Tongue (tissue), 2 donors: ENCODE data around the gene MRPL12. TPM values are rescaled to one million over a fixed set of nuclear protein-coding genes. Genes with fewer than 3 reads are reported as not detected.
A peak's percentile ranks its signal among the peaks of the same experiment; 100 is the strongest.
"Not testable (repeated sequence)": the region's sequence is repeated elsewhere in the genome, so short reads cannot be mapped to it uniquely, and the experiment has no call there.

Experiments
- DNase-seq: peaks from one replicate; pipeline ENCODE4 v3.0.0-alpha.2; 2015
- total RNA-seq: library from RNA; depleted of rRNA; stranded (reverse); fragments of >200 nt; gene quantifications from one replicate; pipeline ENCODE4 v1.2.3, GENCODE V29; 2014

MRPL12 gene
- total RNA-seq: 12.2 TPM

DNA sequence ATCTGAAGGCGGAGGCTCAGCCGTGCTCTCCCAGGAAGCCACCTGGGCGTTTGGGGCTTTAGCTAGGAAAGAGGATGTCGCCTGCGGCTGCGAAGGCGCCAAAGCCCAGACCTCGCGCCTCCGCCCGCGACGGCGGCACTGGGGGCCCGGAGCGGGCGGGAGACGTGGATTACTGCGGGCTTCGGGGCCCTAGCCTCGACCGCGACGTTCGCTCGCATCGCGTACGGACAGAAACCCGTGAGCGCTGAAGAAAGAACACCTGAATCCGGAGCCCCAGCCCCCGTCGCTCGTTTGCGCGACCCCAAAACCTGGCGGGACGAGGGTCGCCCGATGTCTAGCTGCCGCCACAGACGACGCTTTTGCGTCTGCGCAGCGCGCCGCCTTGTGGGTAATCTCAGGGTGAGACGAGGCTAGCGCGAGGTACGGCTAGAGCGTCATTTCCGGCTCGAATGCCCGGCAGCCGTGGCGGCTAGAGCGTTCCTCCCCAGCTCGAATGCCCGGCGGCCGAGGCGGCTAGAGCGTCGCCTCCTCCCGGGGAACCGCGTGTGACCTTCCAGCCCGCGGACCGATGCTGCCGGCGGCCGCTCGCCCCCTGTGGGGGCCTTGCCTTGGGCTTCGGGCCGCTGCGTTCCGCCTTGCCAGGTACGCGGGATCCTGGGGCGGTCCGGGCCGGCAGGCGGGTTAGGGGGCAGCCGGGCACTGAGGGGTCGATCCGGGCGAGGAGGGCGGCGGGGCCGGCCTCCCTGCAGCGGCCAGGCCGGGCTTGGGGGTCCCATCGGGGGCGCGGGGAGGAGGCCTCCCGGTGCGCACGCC is at the start of gene MRPL12:
TSS of gene MRPL12 (plus strand) at position 434 of the 813 bp plus-strand sequence. CDS start at position 569, 135 bp downstream.
- DNase-seq: peak; percentile 98

DNA sequence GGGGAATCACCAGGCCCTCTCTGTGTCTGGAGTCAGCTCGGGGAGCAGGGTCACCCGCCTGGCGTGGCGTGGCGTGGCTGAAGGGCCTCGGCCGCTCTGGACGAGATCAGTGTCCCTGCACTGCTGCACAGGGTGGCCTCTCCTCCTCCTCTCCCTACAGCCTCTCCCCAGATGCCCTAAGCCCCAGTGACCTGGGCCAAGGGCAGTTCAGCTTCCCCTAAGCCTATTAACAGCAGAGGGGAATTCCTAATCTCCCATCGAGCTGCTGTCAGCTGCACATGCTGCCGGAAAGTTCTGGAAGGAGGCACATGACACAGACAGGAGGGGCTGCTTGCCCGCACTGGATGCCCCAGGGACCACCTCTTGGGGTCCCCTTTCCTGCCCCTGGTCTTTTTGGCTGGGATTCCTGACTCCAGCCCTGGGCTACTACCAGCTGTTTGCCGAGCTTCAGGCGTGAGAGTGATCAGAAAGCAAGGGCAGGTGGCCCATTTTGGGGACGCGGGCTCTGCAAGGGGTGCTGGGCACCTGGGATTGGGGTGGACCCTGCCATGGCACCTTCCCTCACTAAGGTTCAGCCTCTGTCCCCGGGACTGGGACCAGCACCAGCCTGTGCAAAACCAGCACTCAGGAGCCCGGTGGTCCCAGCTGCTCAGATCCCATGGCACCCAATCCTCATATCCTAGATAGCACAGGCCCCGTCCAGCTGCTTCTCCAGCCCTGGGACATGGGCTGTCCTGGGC is 47.6 kb upstream of the MRPL12 start:
- DNase-seq: no peak

DNA sequence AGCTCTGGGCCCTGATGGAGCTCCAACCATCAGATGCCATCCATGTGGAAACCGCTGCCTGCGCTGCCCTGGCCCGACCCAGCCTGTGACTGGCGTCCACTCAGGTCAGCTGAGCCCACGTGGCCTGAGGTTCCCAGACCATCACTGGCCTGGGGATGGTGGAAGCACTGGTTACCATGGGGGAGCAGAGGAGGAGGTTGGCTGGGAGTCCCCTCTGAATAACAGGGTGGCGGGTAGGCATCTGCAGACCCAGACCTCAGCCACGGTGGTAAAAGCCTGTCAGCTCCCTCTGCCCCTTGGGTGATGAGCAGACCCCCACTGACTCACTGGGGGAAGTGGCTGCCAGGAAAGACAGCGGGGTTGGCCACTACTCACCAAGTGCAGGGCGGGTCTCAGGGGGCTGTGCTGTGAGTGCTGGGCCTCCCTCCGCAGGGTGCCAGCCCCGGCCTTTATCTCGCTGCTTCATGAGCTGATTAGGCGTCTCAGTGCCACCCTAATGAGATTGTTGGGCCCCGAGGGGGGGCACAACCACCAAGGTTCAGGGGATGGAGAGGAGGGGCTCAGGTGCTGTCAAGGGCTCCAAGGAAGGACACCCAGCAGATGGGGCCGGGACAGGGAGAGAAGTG is 46.9 kb upstream of the MRPL12 start, which contains the start of gene PDE6G:
TSS of gene PDE6G (minus strand) at position 425 of the 626 bp plus-strand sequence. CDS start 3,237 bp downstream, outside the sequence.
- no peak for DNase-seq

DNA sequence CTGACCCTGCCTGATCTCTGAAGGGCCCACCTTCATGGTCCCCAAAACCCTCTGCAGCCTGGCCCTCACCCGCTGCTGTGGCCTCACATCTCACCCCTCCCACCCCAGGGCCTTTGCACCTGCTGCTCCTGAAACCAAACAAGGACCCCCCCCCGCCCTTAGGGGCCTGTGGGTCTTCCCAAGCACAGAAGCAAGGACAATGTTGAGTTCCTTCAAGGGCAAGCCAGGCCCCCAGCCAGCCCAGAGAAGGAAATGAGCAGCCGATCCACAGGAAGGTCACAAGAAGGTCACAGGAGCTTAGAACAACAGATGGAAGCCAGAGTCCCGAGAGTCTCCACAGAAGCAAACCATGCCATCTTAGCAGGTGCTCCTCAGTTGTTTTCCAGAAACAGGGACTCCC is 46.3 kb upstream of the MRPL12 start:
- no peak for DNase-seq

DNA sequence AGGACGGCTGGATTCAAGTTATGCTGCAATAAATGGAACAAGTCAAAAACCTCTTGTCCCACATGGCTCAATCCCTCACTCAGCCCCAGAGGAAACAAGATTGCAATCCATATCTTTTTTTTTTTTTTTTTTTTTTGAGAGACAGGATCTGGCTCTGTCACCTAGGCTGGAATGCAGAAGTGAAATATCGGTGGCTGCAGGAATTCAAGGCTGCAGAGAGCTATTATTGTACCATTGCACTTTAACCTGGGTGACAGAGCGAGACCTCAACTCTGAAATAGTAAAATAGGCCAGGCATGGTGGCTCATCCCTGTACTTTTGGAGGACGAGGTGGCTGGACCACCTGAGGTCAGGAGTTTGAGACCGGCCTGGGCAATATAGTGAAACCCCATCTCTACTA is 44.1 kb upstream of the MRPL12 start:
- DNase-seq: no peak

DNA sequence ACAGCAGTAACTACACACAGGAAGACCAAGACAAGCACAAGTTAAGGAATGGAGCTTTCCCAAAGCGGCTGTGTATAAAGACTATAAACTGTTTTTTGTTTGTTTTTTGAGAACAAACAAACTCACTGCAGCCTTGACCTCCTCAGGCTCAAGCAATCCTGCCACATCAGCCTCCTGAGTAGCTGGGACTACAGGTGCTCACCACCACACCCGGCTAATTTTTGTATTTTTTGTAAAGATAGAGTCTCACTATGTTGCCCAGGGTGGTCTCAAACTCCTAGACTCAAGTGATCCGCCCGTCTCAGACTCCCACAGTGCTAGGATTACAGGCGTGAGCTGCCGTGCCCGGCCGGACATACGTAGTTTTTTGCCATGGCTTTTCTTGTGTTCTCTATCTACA is 42.7 kb upstream of the MRPL12 start:
- no peak for DNase-seq

DNA sequence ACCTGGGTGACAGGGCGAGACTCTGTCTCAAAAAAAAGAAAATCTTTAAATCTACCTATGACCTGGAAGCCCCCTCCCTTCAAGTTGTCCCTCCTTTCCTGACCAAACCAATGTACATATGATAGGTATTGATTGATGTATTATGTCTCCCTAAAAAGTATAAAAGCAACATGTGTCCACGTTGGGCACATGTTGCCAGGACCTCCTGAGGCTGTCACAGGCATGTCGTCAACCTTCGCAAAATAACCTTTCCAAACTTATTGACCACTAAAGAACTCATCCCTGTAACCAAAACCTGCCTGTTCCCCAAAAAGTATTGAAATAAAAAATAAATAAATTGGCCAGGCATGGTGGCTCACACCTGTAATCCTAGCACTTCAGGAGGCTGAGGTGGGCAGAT is 41.2 kb upstream of the MRPL12 start:
- DNase-seq: no peak

DNA sequence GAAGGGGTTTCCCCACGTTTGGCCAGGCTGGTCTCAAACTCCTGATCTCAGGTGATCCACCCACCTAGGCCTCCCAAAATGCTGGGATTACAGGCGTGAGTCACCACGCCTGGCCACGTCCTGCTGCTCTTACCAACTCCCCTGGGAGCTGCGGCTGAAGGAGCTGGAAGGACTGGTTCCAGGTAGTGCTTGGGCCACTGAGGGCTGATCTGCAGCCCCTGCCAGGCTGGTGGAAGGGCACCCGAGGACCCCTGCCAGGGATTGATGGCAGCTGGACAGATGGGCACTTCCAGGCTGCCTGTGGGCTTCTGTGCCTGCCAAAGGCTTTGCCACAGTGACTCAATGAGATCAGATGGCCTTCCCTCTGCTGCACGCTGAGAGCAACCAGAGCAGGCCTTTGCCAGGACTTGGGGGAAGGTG is 39.1 kb upstream of the MRPL12 start:
- no peak for DNase-seq

DNA sequence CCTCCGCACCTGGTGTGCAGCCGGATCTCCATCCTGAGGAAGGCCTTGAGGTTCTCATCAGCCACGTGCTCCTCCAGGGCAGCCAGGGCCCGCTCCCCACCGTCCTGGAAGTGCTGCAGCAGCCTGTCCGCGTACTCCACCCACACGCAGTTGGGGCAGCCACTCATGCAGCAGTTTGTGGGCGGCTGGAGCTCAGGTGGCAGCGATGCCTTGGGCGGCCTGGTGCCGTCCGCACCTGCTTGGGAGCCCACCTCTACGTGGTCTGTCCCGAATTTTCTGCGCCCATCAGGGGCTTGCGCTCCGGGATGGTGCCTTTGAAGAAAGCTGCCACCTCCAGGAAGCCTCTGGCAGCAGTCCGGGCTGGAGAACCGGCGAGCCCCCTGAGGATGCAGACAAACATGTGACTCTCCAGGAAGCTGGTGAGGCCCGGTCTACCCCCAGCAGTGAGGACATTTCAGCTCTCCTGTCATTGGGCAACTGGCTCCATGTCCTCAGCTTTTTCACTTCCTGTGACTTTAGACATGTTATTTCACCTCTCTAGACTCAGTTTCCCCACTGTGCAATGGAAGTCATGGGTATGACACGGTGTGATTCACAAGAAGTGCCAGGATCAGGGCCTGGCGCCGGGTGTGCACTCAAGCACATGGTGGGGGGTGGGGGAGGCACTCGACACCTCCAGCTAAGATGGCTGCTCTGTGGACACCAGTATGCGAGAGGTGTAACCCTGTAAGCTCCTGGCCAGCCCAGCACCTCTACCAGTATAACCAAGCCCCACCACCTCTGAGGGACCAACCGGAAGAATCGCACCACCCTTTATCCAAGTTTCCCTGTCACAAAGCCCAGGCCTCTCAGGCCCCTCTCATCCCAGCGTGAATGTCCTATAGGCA is 37.7 kb upstream of the MRPL12 start:
- DNase-seq: no peak

DNA sequence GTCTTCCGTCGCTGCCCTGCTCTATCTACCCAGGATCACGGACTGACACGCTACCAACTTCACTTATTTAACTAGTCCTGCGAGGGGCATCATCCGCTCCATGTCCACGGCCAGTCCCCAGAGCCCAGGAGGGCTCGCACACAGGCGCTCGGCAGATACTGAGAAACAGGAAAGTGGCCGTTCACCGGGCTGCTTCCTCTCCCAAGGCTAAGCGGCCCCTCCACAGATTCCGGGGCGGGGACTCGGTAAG is 37.1 kb upstream of the MRPL12 start:
- no peak for DNase-seq

DNA sequence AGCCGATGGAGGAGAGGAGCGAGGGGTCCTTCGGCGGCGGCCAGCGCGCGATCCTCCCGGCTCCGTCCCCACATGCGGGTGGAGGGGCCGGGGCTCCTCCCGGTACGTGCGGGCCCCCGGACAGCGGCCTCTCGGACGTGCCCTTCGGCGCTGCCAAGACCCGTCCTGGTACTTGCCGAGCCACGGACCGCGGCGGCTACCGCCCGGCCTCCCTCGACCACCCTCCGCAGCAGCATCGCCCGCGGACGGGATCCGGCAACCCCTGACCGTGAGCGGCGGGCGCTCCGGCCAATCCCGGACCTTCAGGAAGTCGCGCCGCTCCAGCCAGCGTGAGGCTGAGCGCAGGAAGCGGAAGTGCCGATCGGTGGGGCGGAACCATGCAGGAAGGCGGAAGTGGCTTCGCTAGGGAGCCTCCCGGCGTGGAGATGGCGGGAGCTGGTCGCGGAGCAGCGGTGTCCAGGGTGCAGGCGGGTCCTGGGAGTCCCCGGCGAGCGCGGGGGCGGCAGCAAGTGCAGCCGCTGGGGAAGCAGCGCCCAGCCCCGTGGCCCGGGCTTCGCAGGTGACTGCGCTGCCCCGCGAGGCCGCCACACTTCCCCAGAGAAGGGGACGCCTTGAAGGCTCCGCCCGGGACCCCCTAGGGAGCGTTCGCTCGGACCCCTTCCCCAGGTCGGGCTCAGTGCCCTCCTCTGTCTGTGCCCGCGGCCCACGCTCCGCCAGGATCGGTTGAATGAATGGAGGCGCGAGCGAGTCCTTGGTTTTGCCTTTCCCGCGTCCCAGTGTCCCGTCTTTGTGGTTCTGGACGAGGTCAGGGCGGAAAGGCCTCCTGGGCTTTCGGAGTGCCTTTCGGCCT is 36.6 kb upstream of the MRPL12 start, which contains the start of the genes CCDC137 and OXLD1:
TSS of gene CCDC137 (plus strand) at position 396 of the 850 bp plus-strand sequence. CDS start at position 426, 30 bp downstream.
TSS of gene OXLD1 (minus strand) at position 264 of the 850 bp plus-strand sequence. CDS start at position 236, 28 bp downstream.
- peak; percentile 98 for DNase-seq

DNA sequence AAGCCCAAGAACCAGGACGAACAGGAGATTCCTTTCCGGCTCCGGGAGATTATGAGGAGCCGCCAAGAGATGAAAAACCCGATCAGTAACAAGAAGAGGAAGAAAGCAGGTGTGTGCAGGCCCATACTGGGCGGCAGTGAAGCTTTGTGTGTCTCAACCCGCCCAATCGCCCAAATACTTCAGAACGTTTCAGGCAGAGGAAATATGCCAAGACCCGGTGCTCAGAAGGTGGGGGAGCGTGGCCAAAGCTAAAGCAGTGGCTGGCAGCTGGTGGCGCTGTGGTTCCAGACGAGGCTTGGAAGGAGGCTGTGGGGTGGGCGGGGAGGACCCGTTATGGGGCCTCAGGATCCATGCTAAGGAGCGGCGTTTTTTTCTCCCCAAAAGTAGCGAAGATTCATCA is 35.4 kb upstream of the MRPL12 start:
- DNase-seq: no peak

DNA sequence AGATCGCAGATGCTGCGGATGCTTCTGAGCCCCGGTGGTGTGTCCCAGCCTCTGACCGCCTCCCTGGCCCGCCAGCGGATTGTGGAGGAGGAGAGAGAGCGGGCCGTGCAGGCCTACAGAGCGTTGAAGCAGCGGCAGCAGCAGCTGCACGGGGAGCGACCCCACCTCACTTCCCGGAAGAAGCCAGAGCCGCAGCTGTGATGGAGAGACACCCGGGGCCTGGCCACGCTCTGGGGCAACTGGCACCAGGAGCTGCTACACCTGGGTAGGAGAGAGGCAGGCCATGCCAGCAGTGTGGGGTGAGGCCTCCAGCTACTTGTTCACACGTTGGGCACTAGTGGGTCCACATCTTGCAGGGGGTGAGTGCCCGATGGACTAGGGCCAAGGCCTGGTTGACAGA is 30.7 kb upstream of the MRPL12 start:
- no peak for DNase-seq

DNA sequence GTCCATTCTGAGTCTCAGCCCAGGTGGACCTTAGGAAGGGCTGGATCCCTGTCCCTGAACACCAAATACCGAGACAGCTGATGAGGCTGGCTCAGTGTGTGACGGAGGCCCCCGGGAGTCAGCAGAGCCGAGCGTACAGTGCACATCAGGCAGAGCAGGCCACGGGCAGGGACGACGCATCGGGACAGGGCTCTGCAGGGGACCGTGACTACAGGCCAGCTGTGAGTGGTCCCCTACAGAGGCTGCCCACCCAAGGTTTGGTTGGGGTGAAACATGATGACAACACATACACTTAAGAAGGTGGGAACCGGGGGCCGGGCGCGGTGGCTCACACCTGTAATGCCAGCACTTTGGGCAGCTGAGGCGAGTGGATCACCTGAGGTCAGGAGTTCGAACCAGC is 30.2 kb upstream of the MRPL12 start:
- no peak for DNase-seq

DNA sequence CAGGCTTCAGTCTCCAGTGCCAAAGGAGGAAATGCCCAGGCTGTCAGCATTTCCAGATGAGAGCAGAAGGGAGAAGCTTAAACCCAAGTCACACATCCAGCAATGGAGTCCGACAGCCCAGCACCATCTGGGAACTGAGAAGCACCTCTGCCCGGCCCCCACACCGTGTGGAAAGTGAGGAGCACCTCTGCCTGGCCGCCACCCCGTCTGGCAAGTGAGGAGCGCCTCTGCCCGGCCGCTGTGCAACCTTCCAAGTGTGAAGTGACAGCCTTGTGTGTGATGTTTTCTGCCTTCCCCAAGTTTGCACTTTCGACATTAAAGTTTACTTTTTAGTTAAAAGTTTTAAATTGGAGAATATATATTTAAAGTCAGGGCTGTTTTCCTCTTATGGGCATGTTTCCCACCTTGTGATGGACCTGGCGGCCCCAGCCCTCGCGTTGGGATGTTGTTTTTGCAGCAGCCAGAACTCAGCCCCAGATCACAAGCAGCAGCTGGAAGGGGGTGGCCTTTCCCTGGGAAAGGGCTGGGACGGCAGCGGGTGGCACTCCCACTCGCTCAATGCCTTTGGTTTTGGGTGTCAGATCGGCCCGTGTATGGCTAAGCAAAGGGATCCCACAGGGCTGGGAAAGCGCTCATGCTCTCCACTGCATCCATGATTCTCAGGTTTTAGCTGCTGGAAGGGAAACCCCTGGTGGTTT is 29.5 kb upstream of the MRPL12 start:
- no peak for DNase-seq

DNA sequence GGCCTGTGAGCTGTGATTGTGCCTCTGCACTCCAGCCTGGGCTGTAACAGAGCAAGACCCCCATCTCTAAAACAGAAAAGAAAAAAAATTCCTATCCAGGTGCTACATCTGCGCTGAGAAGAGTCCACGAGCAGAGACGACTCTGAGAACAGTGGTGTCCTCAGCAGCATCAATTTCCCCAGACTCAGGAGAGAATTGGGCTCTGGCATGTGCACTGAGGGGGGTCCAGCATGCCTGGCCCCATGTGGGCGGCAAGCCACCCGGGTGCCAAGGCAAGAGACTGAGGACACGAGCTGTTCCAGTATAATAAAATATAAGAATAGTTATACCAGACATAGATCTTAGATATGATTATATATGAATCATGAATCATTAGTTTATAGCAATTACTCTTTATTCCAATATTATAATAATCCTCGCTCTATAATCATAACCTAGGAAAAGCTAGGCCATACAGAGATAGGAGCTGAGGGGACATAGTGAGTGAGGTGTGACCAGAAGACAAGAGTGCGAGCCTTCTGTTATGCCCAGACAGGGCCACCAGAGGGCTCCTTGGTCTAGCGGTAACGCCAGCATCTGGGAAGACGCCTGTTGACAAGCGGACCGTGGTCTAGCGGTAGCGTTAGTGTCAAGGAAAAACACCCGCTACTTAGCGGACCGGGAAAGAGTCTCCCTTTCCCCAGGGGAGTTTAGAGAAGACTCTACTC is 27.5 kb upstream of the MRPL12 start:
- DNase-seq: not testable (repeated sequence)

DNA sequence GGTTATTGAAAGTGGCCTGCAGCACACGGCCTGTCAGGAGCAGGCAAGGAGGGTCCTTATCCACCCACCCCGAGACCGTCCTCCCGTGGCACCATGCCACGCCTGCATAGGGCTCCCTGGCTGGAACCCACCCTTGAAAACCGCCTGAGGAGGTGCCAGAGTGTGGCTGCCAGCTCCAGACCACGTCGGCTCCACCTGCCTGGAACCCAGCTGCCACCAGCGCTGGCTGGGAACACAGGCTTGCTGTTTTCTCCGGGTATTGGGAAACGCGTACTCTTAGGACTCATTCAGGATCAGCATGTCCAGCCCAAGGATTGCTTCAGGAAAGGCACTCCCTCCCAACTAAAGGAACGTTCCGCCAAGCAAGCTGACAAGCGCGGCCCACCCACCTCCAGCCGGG is 26.3 kb upstream of the MRPL12 start:
- DNase-seq: no peak

DNA sequence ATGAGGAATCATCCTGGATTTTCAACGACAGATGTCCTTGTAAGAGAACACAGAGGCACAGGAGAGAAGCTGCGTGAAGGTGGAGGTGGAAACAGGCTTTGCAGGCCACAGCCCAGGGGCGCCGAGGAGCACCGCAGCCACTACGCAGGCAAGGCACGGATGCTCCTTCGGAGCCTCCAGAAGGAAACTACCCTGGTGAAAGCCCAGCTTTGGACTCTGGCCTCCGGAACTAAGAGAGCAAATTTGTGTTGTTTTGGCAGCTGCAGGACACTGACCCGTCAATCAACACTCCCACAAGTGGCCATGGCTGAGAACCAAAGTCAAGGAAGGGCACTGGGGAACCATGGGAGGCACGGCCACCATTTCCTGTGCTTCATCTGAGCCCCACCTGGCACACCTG is 23.0 kb upstream of the MRPL12 start:
- DNase-seq: no peak

DNA sequence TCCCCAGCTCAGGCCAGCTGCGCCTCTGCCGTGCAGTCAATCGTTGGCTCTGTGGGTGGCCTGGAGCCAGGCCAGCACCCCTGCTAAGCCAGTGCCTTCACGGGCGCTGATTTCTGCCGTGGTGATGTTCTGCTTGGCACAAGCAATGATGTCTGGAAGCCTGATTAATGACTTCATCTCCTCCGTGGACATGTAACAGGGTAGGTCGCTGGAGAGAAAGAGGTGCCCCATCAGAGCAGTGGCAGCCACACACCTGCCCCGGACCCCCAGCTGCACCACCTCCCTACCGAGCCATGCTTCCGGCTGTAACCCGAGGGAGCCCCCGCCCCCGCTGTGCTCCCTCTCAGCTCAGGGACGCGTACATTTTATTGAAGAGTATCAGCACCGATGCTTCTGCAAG is 21.5 kb upstream of the MRPL12 start:
- no peak for DNase-seq
